ENCODE results near the gene HSD3B2.
A peak's percentile ranks its signal among the peaks of the same experiment; 100 is the strongest.
"Not testable (repeated sequence)": the region's sequence is repeated elsewhere in the genome, so short reads cannot be mapped to it uniquely, and the experiment has no call there.

The HSD3B2 gene

GRCh38 chr1:119414950-119415349, at the start of gene HSD3B2:
Gene HSD3B2 (plus strand): TSS chr1:119415150. CDS start chr1:119415420, 270 bp downstream.
- no peak for DNase-seq

GRCh38 chr1:119366424-119366823, 48.5 kb upstream of the HSD3B2 start:
- DNase-seq, result no peak

- DNase-seq, result peak; percentile 12 to 68 (median 54)
Observed at GRCh38 chr1:119367432-119368124, 47.4 kb upstream of the HSD3B2 start.

- no peak for DNase-seq
Observed at GRCh38 chr1:119368554-119368953, 46.4 kb upstream of the HSD3B2 start, which contains the start of gene HAO2. Gene HAO2 (plus strand): TSS chr1:119368785. CDS start chr1:119381086, 12,301 bp downstream.

GRCh38 chr1:119370748-119371147, 44.2 kb upstream of the HSD3B2 start:
- DNase-seq, result no peak

- DNase-seq, result no peak
Observed at GRCh38 chr1:119371815-119372214, 43.1 kb upstream of the HSD3B2 start.

GRCh38 chr1:119372503-119373086, 42.4 kb upstream of the HSD3B2 start:
- peak; percentile 12 to 60 (median 33) for DNase-seq

GRCh38 chr1:119373465-119373864, 41.5 kb upstream of the HSD3B2 start:
- DNase-seq, result no peak

GRCh38 chr1:119374208-119374874, 40.6 kb upstream of the HSD3B2 start:
- no peak for DNase-seq

- no peak for DNase-seq
Observed at GRCh38 chr1:119375366-119375765, 39.6 kb upstream of the HSD3B2 start.

GRCh38 chr1:119376594-119376993, 38.4 kb upstream of the HSD3B2 start:
- DNase-seq, result no peak

GRCh38 chr1:119377594-119377993, 37.4 kb upstream of the HSD3B2 start:
- not testable (repeated sequence) for DNase-seq

- no peak for DNase-seq
Observed at GRCh38 chr1:119379117-119379516, 35.8 kb upstream of the HSD3B2 start.

GRCh38 chr1:119380304-119380703, 34.6 kb upstream of the HSD3B2 start:
- DNase-seq, result no peak

- DNase-seq, result no peak
Observed at GRCh38 chr1:119380983-119381662, 33.8 kb upstream of the HSD3B2 start.

GRCh38 chr1:119384591-119384990, 30.4 kb upstream of the HSD3B2 start:
- DNase-seq, result no peak

- no peak for DNase-seq
Observed at GRCh38 chr1:119385650-119386049, 29.3 kb upstream of the HSD3B2 start.

- no peak for DNase-seq
Observed at GRCh38 chr1:119387858-119388257, 27.1 kb upstream of the HSD3B2 start.

- no peak for DNase-seq
Observed at GRCh38 chr1:119388450-119388849, 26.5 kb upstream of the HSD3B2 start.

GRCh38 chr1:119390526-119390925, 24.4 kb upstream of the HSD3B2 start:
- DNase-seq, result no peak

- DNase-seq, result no peak
Observed at GRCh38 chr1:119391749-119392148, 23.2 kb upstream of the HSD3B2 start.

- no peak for DNase-seq
Observed at GRCh38 chr1:119394085-119394484, 20.9 kb upstream of the HSD3B2 start.

- DNase-seq, result no peak
Observed at GRCh38 chr1:119396982-119397381, 18.0 kb upstream of the HSD3B2 start.

Data from NCI-H1417 (cell line).